Measurements from ENCODE around the gene FBXO46. TPM values are rescaled to one million over a fixed set of nuclear protein-coding genes. Genes with fewer than 3 reads are reported as not detected.
A peak's percentile ranks its signal among the peaks of the same experiment; 100 is the strongest.

FBXO46 gene
- total RNA-seq, 1 donor from 2014 or later, result 19.3 TPM

DNA sequence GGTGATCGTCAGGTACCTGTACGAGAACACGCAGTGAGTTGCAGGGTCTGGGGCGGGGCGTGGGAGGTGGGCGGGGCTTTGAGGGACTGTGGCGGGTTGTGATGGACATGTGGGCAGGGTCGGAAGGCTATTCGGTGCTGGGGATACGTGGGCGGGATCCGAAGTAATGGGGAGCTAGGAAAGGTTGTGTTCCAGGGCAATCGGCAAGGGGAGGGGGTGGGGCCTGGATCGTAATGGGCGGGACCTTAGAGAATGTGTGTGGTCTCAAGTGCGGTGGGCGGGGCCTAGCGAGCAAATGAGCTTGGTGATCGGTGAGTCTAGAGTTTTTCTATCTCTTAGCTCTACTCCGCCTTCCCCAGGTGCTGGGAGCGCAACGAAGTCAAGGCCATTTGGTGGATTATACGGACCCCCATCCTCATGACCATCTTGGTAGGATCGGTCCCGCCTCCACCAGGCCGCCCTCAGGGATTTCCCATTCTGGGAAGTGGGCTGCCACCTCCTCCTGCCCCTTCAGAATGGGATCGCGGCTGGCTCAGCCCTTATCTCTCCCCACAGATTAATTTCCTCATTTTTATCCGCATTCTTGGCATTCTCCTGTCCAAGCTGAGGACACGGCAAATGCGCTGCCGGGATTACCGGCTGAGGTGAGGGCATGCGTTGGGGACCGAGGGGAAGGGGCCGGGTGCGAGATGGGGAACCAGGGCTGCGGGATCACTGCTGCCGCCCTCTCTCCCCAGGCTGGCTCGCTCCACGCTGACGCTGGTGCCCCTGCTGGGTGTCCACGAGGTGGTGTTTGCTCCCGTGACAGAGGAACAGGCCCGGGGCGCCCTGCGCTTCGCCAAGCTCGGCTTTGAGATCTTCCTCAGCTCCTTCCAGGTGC lies 53.1 kb downstream of the FBXO46 start:
- peak; percentile 91 to 93 for ATAC-seq
- Histone ChIP-seq H3K4me1 (peaks cover 33% of the 10 kb centered on the region), H3K4me3 (peak overlapping the region; percentile 48), H3K36me3 (no peaks in the 10 kb centered on the region), H3K9me3 (no peaks in the 10 kb centered on the region), H3K27ac (peak overlapping the region; percentile 56), H3K27me3 (ENCODE audit: low read depth) (peaks cover 24% of the 10 kb centered on the region)
- TF ChIP-seq, protein P1, sequence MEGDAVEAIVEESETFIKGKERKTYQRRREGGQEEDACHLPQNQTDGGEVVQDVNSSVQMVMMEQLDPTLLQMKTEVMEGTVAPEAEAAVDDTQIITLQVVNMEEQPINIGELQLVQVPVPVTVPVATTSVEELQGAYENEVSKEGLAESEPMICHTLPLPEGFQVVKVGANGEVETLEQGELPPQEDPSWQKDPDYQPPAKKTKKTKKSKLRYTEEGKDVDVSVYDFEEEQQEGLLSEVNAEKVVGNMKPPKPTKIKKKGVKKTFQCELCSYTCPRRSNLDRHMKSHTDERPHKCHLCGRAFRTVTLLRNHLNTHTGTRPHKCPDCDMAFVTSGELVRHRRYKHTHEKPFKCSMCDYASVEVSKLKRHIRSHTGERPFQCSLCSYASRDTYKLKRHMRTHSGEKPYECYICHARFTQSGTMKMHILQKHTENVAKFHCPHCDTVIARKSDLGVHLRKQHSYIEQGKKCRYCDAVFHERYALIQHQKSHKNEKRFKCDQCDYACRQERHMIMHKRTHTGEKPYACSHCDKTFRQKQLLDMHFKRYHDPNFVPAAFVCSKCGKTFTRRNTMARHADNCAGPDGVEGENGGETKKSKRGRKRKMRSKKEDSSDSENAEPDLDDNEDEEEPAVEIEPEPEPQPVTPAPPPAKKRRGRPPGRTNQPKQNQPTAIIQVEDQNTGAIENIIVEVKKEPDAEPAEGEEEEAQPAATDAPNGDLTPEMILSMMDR (IDR thresholded peaks at IDR 0.05), result no peak
- peak; percentile 96 for DNase-seq
- intact Hi-C loops (cut with DNase I), result no loop called here

DNA sequence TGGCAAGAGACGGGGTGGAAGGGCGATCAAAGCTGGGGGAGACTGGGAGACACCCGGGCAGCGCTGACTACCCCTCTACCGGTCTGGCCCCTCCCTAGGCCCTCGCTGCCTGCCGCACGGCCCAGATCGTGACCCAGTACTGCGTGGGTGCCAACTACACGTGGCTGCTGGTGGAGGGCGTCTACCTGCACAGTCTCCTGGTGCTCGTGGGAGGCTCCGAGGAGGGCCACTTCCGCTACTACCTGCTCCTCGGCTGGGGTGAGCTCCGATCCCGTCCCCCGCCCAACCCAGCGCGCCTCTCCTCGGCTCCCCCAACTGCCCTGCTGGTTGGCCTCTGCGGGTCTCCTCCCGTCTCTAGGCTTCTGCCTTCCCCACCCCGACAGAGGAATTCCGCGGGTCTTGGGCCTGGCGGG lies 53.8 kb downstream of the FBXO46 start:
- ATAC-seq, result peak; percentile 43 to 49
- peak; percentile 65 for DNase-seq
- H3K36me3 ChIP-seq, result no peaks in the 10 kb centered on the region
- H3K4me3 ChIP-seq, result peak overlapping the region; percentile 48
- H3K4me1 ChIP-seq, result peaks cover 30% of the 10 kb centered on the region
- peak overlapping the region; percentile 56 for H3K27ac ChIP-seq
- H3K27me3 ChIP-seq (ENCODE audit: low read depth), result peaks cover 24% of the 10 kb centered on the region
- TF ChIP-seq, protein P1 (IDR thresholded peaks at IDR 0.05), result no peak
- intact Hi-C loops (cut with DNase I), result no loop called here
- no peaks in the 10 kb centered on the region for H3K9me3 ChIP-seq

DNA sequence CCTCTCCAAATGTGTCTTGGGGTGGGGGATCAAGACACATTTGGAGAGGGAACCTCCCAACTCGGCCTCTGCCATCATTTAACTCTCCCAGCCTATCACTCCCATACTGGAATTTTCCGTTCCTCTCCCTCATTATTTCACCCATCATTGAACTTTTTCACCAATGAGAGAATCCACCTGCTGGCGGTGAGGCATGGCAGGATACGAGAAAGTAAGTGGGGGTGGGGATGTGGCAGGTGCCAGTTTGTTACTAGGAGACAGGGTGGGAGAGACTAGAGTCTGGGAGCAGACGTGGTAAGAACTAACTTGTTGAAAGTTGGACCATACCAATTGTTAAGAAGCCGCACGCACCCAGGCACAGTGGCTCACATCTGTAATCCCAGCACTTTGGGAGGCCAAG lies 55.8 kb downstream of the FBXO46 start:
- TF ChIP-seq, protein P1 (IDR thresholded peaks at IDR 0.05), result no peak
- DNase-seq (no peak), ATAC-seq (no peak)
- Histone ChIP-seq H3K9me3 (no peaks in the 10 kb centered on the region), H3K27me3 (ENCODE audit: low read depth) (peaks cover 38% of the 10 kb centered on the region), H3K36me3 (no peaks in the 10 kb centered on the region), H3K27ac (no peak overlapping the region), H3K4me1 (peaks cover 20% of the 10 kb centered on the region), H3K4me3 (no peak overlapping the region)
- intact Hi-C loops (cut with DNase I), result no loop called here

DNA sequence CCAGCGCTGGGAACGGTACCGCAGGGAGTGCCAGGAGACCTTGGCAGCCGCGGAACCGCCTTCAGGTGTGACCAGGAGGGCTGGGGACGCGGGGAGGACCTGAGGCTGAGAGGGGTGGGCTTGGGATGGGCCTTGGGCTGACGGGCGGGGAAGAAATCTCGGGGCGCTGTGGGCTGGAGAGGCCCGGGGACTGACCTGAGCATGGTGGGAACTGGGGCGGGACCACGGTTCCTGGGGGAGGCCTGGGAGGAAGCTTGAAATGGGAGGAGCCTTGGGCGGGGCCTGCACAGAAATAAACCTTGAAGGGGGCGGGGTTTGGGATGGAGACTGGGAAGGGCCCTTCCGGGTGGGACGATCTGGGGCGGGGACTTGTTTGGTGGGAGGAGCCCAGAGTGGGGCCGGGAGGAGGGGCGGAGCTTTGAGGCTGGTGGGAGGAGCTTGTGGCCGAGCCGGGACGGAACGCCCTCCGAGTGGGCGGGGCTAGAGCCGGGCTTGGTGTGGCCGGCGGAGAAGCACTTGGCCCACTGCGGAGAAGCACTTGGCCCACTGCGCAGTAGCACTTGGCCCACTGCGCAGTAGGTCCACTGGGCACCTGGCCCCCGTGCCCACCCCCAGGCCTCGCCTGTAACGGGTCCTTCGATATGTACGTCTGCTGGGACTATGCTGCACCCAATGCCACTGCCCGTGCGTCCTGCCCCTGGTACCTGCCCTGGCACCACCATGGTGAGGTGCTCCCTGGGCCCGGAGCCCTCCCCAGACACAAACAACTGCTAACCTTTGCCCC lies 59.8 kb downstream of the FBXO46 start:
- Histone ChIP-seq H3K4me1 (peaks cover 24% of the 10 kb centered on the region), H3K27ac (no peak overlapping the region), H3K4me3 (peak overlapping the region; percentile 37), H3K36me3 (no peaks in the 10 kb centered on the region), H3K27me3 (ENCODE audit: low read depth) (peaks cover 46% of the 10 kb centered on the region), H3K9me3 (no peaks in the 10 kb centered on the region)
- intact Hi-C loops (cut with DNase I), result no loop called here
- ATAC-seq, result peak; percentile 88 to 93
- TF ChIP-seq, protein P1 (IDR thresholded peaks at IDR 0.05), result no peak
- DNase-seq, result peak; percentile 90

DNA sequence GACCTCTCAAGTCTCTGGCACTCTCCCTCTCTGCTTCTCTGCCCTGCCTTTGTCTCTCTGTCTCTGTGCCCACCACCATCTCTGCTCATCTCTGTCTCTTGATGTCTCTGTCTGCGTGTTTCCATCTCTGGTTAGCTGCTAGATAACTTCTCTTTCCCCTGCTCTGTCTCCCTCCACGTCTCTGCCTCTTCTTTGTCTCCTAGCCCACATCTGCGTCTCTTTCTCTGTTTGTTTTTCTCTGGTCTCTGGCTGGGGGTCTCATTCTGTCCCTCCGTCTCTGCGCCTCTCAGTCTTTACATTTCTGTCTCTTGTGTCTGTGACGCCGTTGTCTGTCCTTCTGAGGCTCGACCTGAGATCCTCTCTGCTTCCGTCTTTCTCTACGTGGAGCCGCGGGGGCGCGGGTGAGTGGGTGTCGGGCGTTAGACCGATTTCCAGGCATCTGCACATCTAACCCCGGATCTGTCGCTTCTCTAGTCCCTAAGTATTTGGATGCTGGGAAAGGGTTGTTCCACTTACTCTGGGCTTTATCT lies 62.3 kb downstream of the FBXO46 start:
- TF ChIP-seq, protein P1 (IDR thresholded peaks at IDR 0.05), result no peak
- no peaks in the 10 kb centered on the region for H3K36me3 ChIP-seq
- peaks cover 54% of the 10 kb centered on the region for H3K27me3 ChIP-seq (ENCODE audit: low read depth)
- intact Hi-C loops (cut with DNase I), result no loop called here
- no peak for ATAC-seq
- H3K4me1 ChIP-seq, result peaks cover 24% of the 10 kb centered on the region
- peak overlapping the region; percentile 1 for H3K27ac ChIP-seq
- H3K4me3 ChIP-seq, result peak overlapping the region; percentile 49
- DNase-seq, result no peak
- no peaks in the 10 kb centered on the region for H3K9me3 ChIP-seq
